ENCODE results near the gene HCRT. TPM values are rescaled to one million over a fixed set of nuclear protein-coding genes. Genes with fewer than 3 reads are reported as not detected.

The HCRT gene
- total RNA-seq, 1 donor from 2014 or later = 0.47 TPM

DNA sequence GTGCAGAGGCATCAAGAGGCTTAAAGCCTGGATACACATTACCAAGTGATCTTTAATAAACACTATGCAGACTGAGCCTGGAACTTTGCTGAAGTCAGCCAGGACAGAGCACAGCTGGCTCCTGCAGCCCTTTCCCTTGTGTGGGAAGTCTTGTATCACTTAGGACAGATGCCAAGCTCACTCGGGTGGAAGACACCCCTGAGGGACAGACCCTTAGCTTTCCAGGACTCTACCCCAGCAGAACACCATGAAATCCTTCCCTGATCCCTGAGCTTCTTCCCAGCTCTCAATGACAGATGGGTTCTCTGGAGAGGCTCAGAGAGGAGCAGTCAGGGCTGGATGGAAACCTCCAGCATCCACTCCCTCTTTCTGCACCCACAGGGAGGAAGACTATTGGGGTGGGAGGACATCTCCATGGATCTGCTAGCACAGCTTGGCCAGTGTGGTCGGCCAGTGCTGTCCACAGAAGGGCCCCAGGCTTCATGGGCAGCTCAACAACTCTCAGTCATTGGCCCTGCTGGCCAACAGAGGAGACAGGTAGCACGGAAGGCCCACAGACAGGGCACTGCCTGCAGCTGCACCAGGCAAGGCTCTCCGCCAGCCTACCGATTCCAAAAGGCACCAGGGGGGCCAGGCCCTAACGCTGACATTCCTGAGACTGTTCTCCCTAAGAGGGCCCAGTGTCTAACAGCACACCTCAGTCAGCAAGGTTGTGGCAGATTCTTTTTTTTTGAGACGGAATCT is 46.3 kb downstream of the HCRT start:
- no peaks in the 10 kb centered on the region for H3K9me3 Mint-ChIP-seq

DNA sequence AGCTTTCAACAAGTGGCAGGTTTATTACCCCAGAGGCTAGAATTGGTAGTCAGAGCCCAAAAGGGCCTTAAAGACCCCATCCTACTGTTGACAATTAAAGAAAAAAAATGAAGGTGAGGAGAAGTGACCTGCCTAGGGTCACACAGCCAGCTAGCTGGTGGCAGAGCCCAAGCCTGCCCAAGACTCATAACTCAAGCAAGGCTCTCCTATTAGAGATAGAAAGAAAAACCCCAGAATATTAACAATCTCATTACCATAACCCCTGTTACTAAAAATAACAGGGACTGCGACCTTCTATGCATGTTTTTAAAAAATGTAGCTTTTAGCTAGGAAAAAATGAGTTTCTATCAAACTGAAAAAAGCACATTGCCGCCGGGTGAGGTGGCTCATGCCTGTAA is 48.6 kb downstream of the HCRT start:
- DNase-seq (ENCODE audit: low read depth, low spot score) = no peak
- H3K27me3 Mint-ChIP-seq (ENCODE audit: low read depth) = no peaks in the 10 kb centered on the region
- TF ChIP-seq, protein P1, sequence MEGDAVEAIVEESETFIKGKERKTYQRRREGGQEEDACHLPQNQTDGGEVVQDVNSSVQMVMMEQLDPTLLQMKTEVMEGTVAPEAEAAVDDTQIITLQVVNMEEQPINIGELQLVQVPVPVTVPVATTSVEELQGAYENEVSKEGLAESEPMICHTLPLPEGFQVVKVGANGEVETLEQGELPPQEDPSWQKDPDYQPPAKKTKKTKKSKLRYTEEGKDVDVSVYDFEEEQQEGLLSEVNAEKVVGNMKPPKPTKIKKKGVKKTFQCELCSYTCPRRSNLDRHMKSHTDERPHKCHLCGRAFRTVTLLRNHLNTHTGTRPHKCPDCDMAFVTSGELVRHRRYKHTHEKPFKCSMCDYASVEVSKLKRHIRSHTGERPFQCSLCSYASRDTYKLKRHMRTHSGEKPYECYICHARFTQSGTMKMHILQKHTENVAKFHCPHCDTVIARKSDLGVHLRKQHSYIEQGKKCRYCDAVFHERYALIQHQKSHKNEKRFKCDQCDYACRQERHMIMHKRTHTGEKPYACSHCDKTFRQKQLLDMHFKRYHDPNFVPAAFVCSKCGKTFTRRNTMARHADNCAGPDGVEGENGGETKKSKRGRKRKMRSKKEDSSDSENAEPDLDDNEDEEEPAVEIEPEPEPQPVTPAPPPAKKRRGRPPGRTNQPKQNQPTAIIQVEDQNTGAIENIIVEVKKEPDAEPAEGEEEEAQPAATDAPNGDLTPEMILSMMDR (conservative IDR thresholded peaks at IDR 0.05) = no peak
- H3K27ac Mint-ChIP-seq (ENCODE audit: unreplicated experiment) = no peak overlapping the region
- no peak overlapping the region for H3K4me3 Mint-ChIP-seq
- H3K9me3 Mint-ChIP-seq = no peaks in the 10 kb centered on the region
- H3K36me3 Mint-ChIP-seq (ENCODE audit: low read depth) = no peaks in the 10 kb centered on the region
- H3K4me1 Mint-ChIP-seq = peaks cover 23% of the 10 kb centered on the region

More for the DNA sequence above, 46.3 kb downstream of the HCRT start:
- DNase-seq (ENCODE audit: low read depth, low spot score) = no peak
- TF ChIP-seq, protein P1 (conservative IDR thresholded peaks at IDR 0.05) = no peak
- Mint-ChIP-seq H3K36me3 (ENCODE audit: low read depth) (no peaks in the 10 kb centered on the region), H3K27ac (ENCODE audit: unreplicated experiment) (no peak overlapping the region), H3K4me3 (no peak overlapping the region), H3K27me3 (ENCODE audit: low read depth) (no peaks in the 10 kb centered on the region), H3K4me1 (peaks cover 29% of the 10 kb centered on the region)

DNA sequence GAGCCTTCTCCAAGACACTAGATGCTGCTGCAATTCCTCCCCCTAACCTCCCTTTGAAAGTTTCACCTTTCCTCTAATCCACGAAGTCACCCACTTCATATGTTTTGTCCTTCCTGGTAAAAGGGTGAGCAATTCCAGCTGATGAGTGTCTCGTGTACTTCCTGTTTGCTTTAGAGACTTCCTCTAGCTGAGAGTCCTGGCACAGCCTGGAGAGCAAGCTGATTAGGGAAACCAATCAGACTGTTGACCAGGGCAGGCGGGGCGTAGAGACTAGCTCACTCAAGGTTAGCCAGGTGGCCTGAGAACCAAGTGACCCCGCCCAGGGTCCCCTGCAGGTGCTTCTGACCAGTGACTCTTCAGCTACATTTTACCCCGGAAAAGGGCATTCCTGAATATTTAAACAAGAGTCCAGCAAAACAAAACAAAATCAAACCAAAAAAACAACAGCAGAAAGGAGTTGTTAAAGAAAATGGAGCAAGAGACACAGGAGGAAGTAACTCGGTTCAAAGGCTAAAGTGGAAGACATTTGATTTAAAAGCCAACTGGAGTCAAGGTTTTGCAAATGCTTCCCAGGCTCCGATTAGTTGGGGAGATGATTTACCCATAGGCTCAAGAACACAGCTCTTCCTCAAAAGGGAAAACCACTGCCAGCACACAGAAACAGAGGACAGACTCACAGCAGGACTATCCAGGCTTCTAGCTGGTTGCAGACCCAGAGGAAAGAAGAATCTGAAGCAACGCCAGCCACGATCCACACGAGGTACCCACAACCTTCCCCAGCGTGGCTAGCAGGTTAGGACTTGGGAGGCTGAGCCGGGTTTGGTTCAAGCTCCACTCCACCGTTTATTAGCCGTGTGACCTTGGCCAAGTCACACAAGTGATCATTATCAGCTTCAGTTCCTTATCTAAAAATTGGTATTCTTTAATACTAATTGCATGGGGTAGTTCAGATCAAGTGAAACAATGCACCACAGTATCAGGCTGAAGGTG is 49.3 kb downstream of the HCRT start:
- H3K9me3 Mint-ChIP-seq = no peaks in the 10 kb centered on the region
- no peaks in the 10 kb centered on the region for H3K36me3 Mint-ChIP-seq (ENCODE audit: low read depth)
- H3K4me1 Mint-ChIP-seq = peaks cover 25% of the 10 kb centered on the region
- TF ChIP-seq, protein P1 (conservative IDR thresholded peaks at IDR 0.05) = no peak
- H3K27ac Mint-ChIP-seq (ENCODE audit: unreplicated experiment) = peak overlapping the region; percentile 35
- no peak overlapping the region for H3K4me3 Mint-ChIP-seq
- no peaks in the 10 kb centered on the region for H3K27me3 Mint-ChIP-seq (ENCODE audit: low read depth)
- no peak for DNase-seq (ENCODE audit: low read depth, low spot score)

DNA sequence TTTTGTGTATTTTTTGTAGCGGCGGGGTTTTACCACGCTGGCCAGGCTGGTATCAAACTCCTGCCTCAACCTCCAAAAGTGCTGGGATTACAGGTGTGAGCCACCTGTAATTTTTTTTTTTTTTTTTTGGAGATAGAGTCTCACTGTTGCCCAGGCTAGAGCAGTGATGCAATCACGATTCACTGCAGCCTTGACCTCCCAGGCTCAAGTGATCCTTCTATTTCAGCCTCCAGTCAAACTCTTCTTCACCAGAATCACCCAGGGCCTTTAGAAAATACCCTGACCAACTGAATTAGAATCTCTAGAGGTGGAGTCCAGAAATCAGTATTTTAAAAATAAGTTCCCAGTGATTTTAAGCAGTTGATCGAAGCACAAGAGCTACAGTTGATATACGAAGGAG is 50.1 kb downstream of the HCRT start:
- Mint-ChIP-seq H3K27ac (ENCODE audit: unreplicated experiment) (no peak overlapping the region), H3K4me3 (no peak overlapping the region), H3K36me3 (ENCODE audit: low read depth) (peaks cover 2% of the 10 kb centered on the region), H3K4me1 (peaks cover 28% of the 10 kb centered on the region), H3K9me3 (no peaks in the 10 kb centered on the region), H3K27me3 (ENCODE audit: low read depth) (no peaks in the 10 kb centered on the region)
- TF ChIP-seq, protein P1 (conservative IDR thresholded peaks at IDR 0.05) = no peak
- no peak for DNase-seq (ENCODE audit: low read depth, low spot score)

Other genes starting within 250 kb of the HCRT start
- 213 and 230 TPM in 2 replicates for gene CNP, start 218.7 kb downstream of the HCRT start, total RNA-seq
- gene DNAJC7, start 168.0 kb downstream of the HCRT start, total RNA-seq = 126 and 138 TPM in 2 replicates
- gene NKIRAS2, start 165.4 kb downstream of the HCRT start, total RNA-seq = 59.2 and 60.2 TPM in 2 replicates
- 2.0 and 2.2 TPM in 2 replicates for gene C17orf113, start 134.9 kb downstream of the HCRT start, total RNA-seq
- gene ZNF385C, start 87.0 kb downstream of the HCRT start, total RNA-seq = 1.3 and 1.7 TPM in 2 replicates
- gene DHX58, start 72.7 kb downstream of the HCRT start, total RNA-seq = 0.50 TPM in 1 of 2 replicates, not detected in the other
- 41.9 and 43.6 TPM in 2 replicates for gene KAT2A, start 64.1 kb downstream of the HCRT start, total RNA-seq
- 0.16 and 0.40 TPM in 2 replicates for gene HSPB9, start 62.6 kb downstream of the HCRT start, total RNA-seq
- 97.6 and 99.0 TPM in 2 replicates for gene RAB5C, start 30.5 kb downstream of the HCRT start, total RNA-seq
- gene KCNH4, start 4.3 kb downstream of the HCRT start, total RNA-seq = 0.05 and 0.14 TPM in 2 replicates
- gene GHDC, start 9.0 kb upstream of the HCRT start, total RNA-seq = 8.4 and 8.8 TPM in 2 replicates
- gene STAT5B, start 90.9 kb upstream of the HCRT start, total RNA-seq = 48.3 and 49.2 TPM in 2 replicates
- gene STAT5A, start 103.0 kb upstream of the HCRT start, total RNA-seq = 2.6 and 2.9 TPM in 2 replicates
- gene STAT3, start 203.0 kb upstream of the HCRT start, total RNA-seq = 38.0 and 40.9 TPM in 2 replicates
- gene CAVIN1, start 237.8 kb upstream of the HCRT start, total RNA-seq = 0.09 and 0.14 TPM in 2 replicates